Endothelial cell of umbilical vein (primary cell): ENCODE measurements around the gene MRPS6.

Experiments
- EZH2 ChIP-seq: IDR thresholded peaks from 2 replicates; pipeline ENCODE4 v1.6.1; 2012; ENCODE audit warnings: borderline replicate concordance, low read depth, mild to moderate bottlenecking, moderate library complexity, low read length, inconsistent platforms; ENCODE audit not compliant: severe bottlenecking
- FOS ChIP-seq: IDR thresholded peaks from 2 replicates; pipeline ENCODE4 v1.6.1; 2011; ENCODE audit warnings: mild to moderate bottlenecking, low read length, moderate library complexity, borderline replicate concordance; ENCODE audit not compliant: insufficient read depth
- GATA2 ChIP-seq: IDR thresholded peaks from 2 replicates; pipeline ENCODE4 v1.7.0; 2011; ENCODE audit warnings: low read depth, mild to moderate bottlenecking, moderate library complexity, mixed read lengths, low read length; ENCODE audit not compliant: insufficient read length, insufficient read depth
- JUN ChIP-seq: IDR thresholded peaks from 2 replicates; pipeline ENCODE4 v1.6.1; 2011; ENCODE audit warnings: borderline replicate concordance, low read depth; ENCODE audit not compliant: insufficient read length, insufficient read depth
- MYC ChIP-seq: IDR thresholded peaks from one replicate; pipeline ENCODE4 v1.6.1; 2011; ENCODE audit warnings: mild to moderate bottlenecking, low read depth, low read length
- POLR2A ChIP-seq: IDR thresholded peaks from 2 replicates; pipeline ENCODE4 v1.6.1; 2012; ENCODE audit warnings: low read depth, mild to moderate bottlenecking, control low read depth, low read length
- POLR2AphosphoS5 ChIP-seq: IDR thresholded peaks from 2 replicates; pipeline ENCODE4 v1.6.1; 2012; ENCODE audit warnings: low read depth, mild to moderate bottlenecking, control low read depth, low read length, moderate library complexity; ENCODE audit not compliant: insufficient read depth
- TF ChIP-seq, protein P1 (sequence below), 2 donors: IDR thresholded peaks; 1 replicate in 1 of 2; 2 replicates in 1 of 2; pipeline ENCODE4 v1.5.1; 2011; ENCODE audit warnings: low read length in 2 of 2, mild to moderate bottlenecking in 2 of 2, moderate library complexity in 2 of 2, control low read depth in 1 of 2, inconsistent platforms in 1 of 2, low read depth in 1 of 2; ENCODE audit not compliant: insufficient read depth in 1 of 2; ENCODE audit errors: extremely low read depth in 1 of 2
- TF ChIP-seq, protein P2 (sequence below): IDR thresholded peaks from 2 replicates; pipeline ENCODE4 v1.6.1; 2011; ENCODE audit not compliant: insufficient read depth, insufficient read length

DNA sequence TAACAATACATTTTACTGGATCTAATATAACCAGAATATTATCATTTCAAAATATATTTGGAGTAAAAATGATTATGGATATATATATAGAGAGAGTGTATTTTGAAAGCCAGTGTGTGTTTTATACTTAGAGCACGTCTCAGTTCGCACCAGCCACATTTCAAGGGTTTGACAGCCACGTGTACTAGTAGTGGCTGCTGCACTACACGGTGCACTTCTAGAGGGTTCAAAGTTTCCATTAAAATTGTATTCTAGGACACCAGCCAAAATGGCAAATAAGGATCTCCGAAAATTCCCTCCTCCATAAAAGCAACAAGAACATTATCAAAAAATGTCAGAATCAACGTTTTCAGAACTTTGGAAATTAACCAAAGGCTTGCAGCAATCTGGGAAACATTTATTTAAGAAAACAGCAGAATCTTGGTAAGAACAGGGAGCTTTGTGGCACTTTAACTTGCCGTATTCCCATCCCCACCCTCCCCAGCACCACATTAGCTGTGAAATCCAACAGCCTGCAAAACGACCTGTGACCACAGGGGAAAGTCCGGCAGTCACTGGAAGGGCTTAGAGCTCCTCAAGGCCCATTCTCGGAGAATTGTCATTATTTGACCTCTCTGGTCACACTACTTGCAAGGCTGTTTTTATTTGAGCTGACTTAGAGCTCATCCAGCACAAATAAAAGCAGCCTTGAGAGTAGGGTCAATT lies 33.5 kb upstream of the MRPS6 start:
- TF ChIP-seq, protein P1, sequence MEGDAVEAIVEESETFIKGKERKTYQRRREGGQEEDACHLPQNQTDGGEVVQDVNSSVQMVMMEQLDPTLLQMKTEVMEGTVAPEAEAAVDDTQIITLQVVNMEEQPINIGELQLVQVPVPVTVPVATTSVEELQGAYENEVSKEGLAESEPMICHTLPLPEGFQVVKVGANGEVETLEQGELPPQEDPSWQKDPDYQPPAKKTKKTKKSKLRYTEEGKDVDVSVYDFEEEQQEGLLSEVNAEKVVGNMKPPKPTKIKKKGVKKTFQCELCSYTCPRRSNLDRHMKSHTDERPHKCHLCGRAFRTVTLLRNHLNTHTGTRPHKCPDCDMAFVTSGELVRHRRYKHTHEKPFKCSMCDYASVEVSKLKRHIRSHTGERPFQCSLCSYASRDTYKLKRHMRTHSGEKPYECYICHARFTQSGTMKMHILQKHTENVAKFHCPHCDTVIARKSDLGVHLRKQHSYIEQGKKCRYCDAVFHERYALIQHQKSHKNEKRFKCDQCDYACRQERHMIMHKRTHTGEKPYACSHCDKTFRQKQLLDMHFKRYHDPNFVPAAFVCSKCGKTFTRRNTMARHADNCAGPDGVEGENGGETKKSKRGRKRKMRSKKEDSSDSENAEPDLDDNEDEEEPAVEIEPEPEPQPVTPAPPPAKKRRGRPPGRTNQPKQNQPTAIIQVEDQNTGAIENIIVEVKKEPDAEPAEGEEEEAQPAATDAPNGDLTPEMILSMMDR (IDR thresholded peaks at IDR 0.05; ENCODE audit: extremely low read depth in 1 of 2, insufficient read depth in 1 of 2, low read depth in 1 of 2, low read length in 2 of 2), result no peak
- TF ChIP-seq POLR2A, result no peak
- TF ChIP-seq, protein P2, sequence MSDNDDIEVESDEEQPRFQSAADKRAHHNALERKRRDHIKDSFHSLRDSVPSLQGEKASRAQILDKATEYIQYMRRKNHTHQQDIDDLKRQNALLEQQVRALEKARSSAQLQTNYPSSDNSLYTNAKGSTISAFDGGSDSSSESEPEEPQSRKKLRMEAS, result no peak
- TF ChIP-seq POLR2AphosphoS5, result no peak
- no peak for TF ChIP-seq EZH2
- no peak for TF ChIP-seq GATA2
- TF ChIP-seq FOS, result no peak
- no peak for TF ChIP-seq JUN
- no peak for TF ChIP-seq MYC
